GM21526 (cell line): ENCODE measurements around the gene RPS3.

Source experiments
- ATAC-seq: cut with Tn5 transposase; IDR thresholded peaks from one replicate; pipeline ENCODE4 v1.9.1; 2021; ENCODE audit warnings: moderate library complexity; ENCODE audit not compliant: unreplicated experiment, low FRiP score

The RPS3 gene

GRCh38 chr11:75453916-75454655, 54.8 kb downstream of the RPS3 start:
- ATAC-seq, result no peak

GRCh38 chr11:75454987-75455386, 55.7 kb downstream of the RPS3 start:
- ATAC-seq, result no peak
